Activated CD4-positive, alpha-beta T cell treated with anti-CD3 and anti-CD28 coated beads, Interleukin-2, amount 50 U/mL, for 24 hours (primary cell): ENCODE data around the gene PPP2CA.

ENCODE experiments used
- DNase-seq, 2 donors: peaks; one replicate each; pipeline ENCODE4 v3.0.0-alpha.2; 2020; ENCODE audit warnings: low read depth in 1 of 2, low spot score in 1 of 2

Gene PPP2CA

DNA sequence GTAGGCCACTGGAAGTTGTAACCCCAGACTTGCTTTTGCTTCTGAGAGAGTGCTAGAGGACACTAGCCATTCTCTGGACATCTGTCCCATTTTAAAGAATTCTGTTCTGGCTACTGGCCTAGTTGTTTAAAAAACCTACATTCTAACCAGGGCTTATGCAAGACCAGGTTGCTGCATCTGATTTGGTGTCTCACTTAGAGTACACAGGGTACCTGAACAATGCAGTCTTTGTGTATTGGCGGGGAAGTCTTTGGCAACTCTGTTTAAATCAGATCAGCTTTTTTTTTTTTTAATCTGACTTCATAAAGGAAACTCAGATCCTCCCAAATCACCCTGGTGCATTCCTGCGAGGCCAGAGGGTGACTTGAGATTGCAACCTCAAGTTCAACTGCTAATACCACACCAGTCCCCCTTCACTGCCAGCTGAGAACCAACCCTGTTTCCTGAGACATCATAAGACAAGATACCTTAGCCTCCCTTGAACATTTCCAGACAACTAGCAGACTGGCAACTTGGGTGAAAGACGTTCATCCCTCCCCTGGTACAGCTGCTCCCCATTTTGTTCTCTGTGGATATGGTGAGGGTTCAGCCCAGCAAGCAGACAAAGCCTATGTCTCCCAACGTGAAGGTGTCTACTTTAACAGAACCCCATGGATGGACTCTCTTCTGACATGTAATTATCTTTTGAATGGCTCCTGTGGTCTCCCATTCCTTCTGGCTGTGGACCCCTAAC is 76.1 kb downstream of the PPP2CA start:
- DNase-seq, result no peak

DNA sequence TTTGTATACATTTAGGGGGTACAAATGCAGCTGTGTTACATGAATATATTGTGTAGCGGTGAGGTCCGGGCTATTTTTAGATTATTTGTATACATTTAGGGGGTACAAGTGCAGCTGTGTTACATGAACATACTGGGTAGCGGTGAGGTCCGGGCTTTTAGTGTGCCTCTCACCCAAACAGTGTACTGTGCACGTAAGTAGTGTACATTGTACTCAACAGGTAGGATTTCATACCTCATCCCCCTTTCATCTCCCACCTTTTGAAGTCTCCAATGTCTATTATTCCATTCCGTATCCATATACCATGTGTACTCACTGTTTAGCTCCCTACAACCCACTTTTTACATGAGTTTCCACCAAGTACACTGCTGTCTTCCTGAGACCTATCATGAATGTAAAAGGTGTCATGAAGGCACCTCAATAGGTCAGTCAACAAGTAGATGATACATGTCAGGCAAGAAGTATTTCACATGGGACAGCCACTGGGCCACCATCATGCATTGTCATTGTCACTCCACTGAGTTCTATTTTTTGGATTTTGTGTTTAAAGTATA is 76.8 kb downstream of the PPP2CA start:
- no peak for DNase-seq

DNA sequence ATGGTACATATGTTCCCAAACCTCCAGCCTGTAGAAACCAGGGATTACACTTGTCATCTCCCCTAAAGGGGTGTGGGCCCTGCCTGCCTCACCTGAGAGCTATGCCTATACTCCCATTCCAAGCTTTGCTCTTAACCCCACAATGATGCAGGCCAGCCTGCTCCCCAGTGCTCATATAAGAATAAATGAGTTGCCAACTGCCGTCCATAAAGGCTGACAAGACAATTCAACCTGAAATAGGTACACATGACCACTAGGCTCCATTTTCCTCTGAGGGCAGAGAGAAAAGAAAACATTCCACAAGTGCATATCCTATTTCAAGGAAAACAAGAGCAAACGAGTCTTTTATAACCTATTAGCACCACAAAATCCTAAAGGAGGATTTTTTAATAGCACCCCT is 77.6 kb downstream of the PPP2CA start:
- DNase-seq, result no peak

DNA sequence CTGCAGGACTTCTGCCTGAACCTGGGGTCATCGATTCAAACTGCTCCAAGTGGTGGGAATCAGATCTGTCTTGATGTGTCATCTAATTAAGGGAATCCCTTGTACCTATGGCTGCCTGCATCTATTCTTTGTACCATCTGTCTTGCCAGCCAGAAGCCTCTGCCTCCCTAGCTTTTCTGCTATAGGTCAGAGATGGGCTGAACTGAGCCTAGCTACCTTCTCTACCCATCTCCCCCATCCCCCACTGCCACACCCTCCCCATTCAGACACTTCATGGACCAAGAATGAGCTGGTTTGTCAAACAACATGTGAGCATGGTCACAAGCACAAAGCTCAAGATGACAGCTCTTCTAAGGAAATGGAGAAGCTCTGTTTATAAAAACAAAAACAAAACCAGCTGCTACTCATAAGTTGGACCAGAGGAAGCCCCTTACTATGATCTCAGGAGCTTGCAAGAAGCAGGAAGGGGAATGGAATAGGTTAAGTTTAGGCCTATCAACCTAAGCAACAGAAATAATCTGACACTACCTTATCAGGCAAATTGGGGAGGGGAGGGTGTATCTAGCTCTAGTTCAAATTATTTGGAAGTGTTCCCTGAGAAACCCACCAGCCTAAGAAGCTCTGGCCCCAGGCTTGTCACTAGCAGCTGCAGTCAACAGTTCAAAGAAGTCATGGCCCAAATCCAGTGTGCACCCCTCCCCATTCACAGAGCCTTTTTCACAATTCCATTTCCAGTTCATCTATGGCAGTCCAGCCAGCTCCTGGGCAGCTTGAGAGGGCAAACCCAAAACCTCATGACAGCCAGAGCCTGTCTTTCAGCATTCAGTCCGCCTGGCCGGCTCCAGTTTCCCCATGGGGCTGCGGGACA is 79.0 kb downstream of the PPP2CA start:
- no peak for DNase-seq

DNA sequence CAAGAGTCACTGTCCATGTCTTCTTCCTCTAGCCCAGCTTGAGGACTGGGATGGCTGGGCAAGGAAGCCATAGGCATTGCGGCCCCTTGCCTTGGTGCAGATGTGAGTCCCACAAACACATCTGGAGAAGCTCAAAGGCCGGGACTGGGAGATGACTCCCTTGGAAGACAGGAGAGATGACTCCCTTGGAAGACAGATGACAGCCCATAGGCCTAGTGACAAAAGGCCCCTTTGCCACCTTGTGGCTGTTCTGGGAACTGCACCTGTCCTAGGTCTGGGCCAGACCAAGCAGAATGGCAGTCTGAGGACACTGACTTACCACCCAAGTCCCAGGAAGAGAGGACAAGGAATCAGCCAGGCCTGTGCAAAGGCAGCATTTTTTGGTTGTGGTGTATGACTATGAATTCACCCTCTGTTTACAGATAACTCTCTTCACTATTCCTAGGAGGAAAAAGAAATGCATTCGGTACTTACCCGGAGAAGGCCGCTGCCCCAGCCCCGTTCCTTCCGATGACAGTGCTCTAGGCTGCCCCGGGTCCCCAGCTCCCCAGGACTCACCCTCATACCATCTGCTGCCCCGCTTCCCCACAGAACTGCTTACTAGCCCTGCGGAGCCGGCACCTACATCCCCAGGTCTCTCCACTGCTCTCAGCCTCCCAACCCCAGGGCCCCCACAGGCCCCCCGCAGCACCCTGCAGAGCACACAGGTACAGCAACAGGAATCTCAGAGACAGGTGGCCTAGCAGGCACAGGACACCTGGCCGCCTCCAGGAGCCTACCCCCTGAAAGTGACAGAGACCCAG is 79.9 kb downstream of the PPP2CA start:
- DNase-seq, result peak; percentile 73 to 80

DNA sequence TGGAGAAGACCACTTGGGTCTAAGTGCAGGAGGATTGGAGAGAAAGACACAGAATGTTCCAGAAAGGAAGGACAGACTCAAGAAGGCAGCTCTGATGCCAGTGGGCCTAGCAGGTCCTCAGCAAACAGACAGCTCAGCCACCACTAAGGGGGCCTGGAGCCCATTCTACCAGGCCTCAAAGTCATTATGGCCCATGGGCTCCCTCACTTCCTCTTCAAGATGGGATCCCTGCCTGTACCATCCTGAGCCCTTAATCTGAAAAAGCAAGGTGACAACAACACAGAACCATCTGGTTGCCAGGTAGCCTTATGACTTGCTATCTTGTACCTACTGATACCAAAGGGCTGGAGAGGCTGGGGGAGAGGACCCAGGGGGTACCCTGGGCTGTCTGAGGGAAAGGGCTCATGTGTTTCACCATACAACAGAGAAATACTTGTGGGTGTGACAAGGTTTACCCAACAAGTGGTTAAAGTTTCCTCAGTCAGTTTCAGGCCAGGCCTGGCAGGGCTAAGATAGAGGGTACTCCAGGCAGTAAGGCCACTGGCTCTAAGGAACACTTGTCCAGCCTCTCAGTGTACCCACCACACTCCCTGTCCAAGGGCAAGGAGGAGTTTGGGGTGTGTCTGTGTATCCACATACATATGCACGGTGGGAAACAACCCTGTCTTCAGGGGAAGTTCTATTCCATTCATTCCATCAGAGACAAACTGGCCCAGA is 80.7 kb downstream of the PPP2CA start:
- DNase-seq, result no peak
